Measurements from ENCODE around the gene TCF7L2.

Gene TCF7L2

DNA sequence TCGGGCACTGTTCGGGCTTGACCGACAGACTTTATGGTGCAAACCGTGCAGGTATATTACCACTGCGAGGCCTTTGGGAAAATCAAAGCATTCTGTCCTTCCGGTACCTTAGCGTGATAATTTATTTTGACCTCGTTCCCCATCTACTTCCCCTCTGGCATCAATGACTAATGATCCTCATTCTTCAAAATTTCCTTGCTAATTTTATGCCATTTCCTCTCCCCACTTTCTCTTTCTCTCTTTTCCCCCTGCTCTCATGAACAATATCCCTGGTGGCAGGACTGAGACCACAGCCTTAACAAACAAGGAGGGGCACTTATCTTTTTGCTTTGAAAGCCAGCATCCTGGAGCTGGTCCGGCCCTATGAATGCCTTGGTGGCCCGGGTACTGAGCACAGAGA, 210.6 kb downstream of the TCF7L2 start:
- peaks cover 12% of the 10 kb centered on the region for H3K4me1 ChIP-seq (ENCODE audit: insufficient read depth, low read length)
- no peaks in the 10 kb centered on the region for H3K9me3 ChIP-seq (ENCODE audit: control insufficient read depth, insufficient read depth, low read length)
- H3K9ac ChIP-seq (ENCODE audit: low read depth, low read length): no peak overlapping the region
- H3K36me3 ChIP-seq (ENCODE audit: insufficient read depth, low read length): peaks cover 16% of the 10 kb centered on the region

DNA sequence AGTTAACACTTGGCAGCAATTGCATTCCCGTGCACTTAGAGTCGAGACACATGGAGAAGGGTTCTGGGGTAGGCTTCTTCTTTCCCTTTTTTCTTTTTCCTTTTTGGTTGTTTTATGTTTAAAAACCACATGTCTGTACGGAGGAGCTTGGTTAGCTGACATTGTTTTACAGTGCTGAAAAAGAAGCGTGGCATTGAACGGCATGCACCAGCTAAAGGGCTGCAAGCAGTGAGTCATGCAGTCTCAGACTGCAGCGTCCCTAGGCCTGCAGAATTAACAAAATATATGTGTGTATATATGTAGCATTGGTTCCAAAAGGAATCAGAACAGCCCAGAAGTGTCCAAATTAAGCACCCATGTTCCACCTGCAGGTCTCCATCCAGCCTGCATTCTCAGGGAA, 211.0 kb downstream of the TCF7L2 start:
- H3K9me3 ChIP-seq (ENCODE audit: control insufficient read depth, insufficient read depth, low read length): no peaks in the 10 kb centered on the region
- peaks cover 12% of the 10 kb centered on the region for H3K4me1 ChIP-seq (ENCODE audit: insufficient read depth, low read length)
- H3K36me3 ChIP-seq (ENCODE audit: insufficient read depth, low read length): peaks cover 14% of the 10 kb centered on the region
- no peak overlapping the region for H3K9ac ChIP-seq (ENCODE audit: low read depth, low read length)

DNA sequence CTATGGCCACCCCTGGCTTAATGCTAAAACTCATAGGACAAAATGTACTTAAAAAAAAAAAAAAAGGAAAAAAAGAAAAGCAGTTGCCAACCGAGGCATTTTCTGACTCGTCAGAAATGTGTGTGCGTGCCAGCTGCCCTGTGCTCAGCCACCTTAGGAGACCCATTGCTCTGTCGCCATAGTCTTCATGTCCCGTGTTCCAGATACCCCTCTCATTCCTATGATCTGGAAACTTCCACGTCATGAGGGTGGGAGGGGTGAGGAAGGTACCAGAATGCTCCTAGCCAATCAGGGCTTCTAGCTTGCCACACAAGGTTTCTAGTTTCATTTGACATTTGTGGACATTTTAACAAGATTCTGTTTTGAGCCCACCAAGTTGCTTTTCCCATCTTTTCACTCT, 212.9 kb downstream of the TCF7L2 start:
- no peak overlapping the region for H3K9ac ChIP-seq (ENCODE audit: low read depth, low read length)
- peaks cover 8% of the 10 kb centered on the region for H3K4me1 ChIP-seq (ENCODE audit: insufficient read depth, low read length)
- no peaks in the 10 kb centered on the region for H3K9me3 ChIP-seq (ENCODE audit: control insufficient read depth, insufficient read depth, low read length)
- H3K36me3 ChIP-seq (ENCODE audit: insufficient read depth, low read length): peaks cover 14% of the 10 kb centered on the region

DNA sequence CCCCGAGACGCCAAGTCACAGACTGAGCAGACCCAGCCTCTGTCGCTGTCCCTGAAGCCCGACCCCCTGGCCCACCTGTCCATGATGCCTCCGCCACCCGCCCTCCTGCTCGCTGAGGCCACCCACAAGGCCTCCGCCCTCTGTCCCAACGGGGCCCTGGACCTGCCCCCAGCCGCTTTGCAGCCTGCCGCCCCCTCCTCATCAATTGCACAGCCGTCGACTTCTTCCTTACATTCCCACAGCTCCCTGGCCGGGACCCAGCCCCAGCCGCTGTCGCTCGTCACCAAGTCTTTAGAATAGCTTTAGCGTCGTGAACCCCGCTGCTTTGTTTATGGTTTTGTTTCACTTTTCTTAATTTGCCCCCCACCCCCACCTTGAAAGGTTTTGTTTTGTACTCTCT, 215.6 kb downstream of the TCF7L2 start:
- Histone ChIP-seq H3K9me3 (ENCODE audit: control insufficient read depth, insufficient read depth, low read length) (no peaks in the 10 kb centered on the region), H3K9ac (ENCODE audit: low read depth, low read length) (no peak overlapping the region), H3K4me1 (ENCODE audit: insufficient read depth, low read length) (peaks cover 4% of the 10 kb centered on the region), H3K36me3 (ENCODE audit: insufficient read depth, low read length) (peaks cover 11% of the 10 kb centered on the region; the same call in 1 of the 2 replicates)

DNA sequence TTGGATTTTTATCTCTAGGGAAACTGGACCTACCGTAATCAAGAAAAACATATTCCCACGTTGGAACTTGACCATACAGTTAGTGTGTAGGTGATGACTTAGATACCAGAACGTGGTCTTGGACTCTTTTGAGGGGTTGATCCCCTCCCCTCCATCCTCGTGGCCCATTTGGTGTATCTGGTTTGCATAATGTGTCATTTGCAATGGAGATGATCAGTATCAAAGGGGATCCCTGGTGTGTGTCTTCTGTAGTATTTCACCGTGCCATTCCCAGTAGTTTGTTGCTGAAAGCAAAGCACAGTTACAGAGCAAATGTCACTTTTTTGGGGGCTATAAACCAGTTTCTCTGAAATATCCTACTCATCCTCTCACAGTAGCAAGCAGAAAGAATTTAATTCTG, 217.7 kb downstream of the TCF7L2 start:
- Histone ChIP-seq H3K9ac (ENCODE audit: low read depth, low read length) (no peak overlapping the region), H3K36me3 (ENCODE audit: insufficient read depth, low read length) (no peaks in the 10 kb centered on the region; the same call in 1 of the 2 replicates), H3K9me3 (ENCODE audit: control insufficient read depth, insufficient read depth, low read length) (no peaks in the 10 kb centered on the region), H3K4me1 (ENCODE audit: insufficient read depth, low read length) (peaks cover 4% of the 10 kb centered on the region)

DNA sequence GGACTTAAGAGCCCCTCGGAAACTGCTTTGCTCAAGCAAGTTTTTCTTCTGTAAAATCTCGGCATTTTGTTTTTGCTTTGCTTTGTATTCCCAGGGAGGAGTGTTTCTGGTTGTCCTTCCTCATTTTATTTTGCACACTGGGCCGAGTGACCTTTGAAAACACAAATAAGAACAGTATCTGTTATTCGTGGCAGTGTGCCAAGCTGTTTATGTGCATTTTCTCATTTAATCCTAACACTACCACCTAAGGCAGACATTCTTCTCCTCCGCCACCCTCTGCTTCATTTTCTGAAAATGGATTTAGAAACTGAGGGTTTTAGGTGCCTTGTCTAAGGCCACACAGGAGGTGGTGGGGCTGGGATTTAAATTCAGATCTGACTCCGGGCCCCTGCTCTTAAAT, 218.5 kb downstream of the TCF7L2 start:
- Histone ChIP-seq H3K9me3 (ENCODE audit: control insufficient read depth, insufficient read depth, low read length) (no peaks in the 10 kb centered on the region), H3K36me3 (ENCODE audit: insufficient read depth, low read length) (no peaks in the 10 kb centered on the region; the same call in 1 of the 2 replicates), H3K4me1 (ENCODE audit: insufficient read depth, low read length) (peaks cover 4% of the 10 kb centered on the region), H3K9ac (ENCODE audit: low read depth, low read length) (no peak overlapping the region)

DNA sequence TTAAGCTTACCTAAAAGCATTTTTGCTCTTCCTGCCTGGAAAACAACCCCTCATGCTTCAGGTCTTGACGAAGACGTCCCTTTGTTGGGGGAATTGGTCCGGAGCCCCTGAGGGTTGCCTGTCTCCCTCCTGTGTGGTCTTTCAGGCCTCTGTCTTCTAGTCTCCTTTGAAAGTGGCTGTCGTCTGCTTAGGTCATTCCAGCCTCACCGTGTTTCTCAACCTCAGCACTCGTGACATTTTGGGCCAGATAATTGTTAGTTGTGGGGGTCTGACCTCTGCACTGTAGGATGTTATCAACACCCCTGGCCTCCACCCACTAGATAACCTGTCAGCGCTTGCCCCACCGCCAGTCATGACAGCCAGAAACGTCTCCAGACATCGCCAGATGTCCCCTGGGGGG, 219.1 kb downstream of the TCF7L2 start:
- Histone ChIP-seq H3K9me3 (ENCODE audit: control insufficient read depth, insufficient read depth, low read length) (no peaks in the 10 kb centered on the region), H3K36me3 (ENCODE audit: insufficient read depth, low read length) (no peaks in the 10 kb centered on the region; the same call in 1 of the 2 replicates), H3K4me1 (ENCODE audit: insufficient read depth, low read length) (peaks cover 1% of the 10 kb centered on the region), H3K9ac (ENCODE audit: low read depth, low read length) (no peak overlapping the region)

DNA sequence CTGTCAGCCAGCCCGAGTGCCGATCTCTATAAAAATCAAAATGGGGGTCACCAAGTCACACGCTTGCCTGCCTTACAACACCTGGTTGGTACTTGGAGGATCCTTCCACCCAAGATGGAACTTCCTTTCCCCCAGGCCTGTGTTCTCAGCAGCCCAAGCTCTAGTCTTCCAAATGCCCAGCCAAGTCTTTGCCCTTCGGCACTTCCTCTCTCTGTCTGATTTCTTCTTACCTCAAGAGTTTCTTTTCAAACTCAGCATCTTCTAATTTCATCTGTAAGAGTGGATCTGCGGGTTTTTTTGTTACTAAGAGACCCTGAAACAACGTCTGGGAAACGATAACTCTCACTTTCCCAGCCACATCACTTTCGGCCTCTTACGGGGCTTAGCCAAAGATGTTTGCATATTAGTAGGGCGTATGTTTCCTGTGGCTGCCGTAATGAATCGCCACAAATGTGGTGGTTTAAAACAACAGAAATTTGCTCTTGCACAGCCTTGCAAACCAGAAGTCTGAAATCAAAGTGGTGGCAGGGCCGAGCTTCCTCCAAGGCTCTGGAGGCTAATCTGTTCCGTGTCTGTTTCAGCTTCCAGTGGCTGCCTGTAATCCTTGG, 219.9 kb downstream of the TCF7L2 start:
- Histone ChIP-seq H3K4me1 (ENCODE audit: insufficient read depth, low read length) (no peaks in the 10 kb centered on the region; the same call in 1 of the 2 replicates), H3K36me3 (ENCODE audit: insufficient read depth, low read length) (no peaks in the 10 kb centered on the region; the same call in 1 of the 2 replicates), H3K9me3 (ENCODE audit: control insufficient read depth, insufficient read depth, low read length) (no peaks in the 10 kb centered on the region), H3K9ac (ENCODE audit: low read depth, low read length) (no peak overlapping the region)

DNA sequence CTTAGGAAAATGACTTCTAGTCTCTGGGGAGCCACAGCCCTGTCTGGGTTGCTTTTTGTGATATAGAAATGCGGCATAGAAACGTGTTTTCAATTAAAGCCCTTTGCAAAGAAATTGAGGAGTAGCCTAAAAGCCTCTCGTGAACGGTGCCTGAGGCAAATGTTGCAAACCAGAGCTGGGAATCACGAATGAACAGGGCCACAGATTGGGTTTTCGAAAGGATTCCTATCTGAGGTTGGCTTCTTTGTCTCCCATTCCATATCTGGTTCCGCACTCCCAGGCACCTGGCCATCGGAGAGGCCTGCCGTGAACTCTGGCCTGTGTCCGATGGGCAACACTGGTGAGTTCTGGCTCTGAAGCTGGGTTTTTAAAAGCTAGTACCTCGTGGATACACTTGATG, 221.6 kb downstream of the TCF7L2 start:
- Histone ChIP-seq H3K4me1 (ENCODE audit: insufficient read depth, low read length) (no peaks in the 10 kb centered on the region), H3K9ac (ENCODE audit: low read depth, low read length) (no peak overlapping the region), H3K36me3 (ENCODE audit: insufficient read depth, low read length) (no peaks in the 10 kb centered on the region; the same call in 1 of the 2 replicates), H3K9me3 (ENCODE audit: control insufficient read depth, insufficient read depth, low read length) (no peaks in the 10 kb centered on the region)

DNA sequence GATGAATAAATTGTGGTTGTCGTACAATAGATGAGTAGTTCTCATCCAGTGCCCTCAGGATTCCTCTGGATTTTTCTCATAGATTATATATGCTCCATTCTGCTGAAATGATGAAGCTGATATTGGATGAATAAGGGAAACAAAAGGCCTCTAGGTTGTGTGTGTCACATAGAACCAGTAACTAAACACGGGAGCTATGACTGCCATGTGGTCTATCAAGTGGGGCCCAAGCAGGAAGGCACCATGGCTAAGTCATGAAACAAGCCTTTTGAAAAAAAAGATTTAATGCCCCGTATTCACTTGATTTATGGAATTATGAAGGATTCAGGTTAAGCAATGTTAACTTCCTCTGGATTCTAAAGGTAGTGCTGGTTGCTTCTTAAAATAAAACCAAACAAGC, 225.1 kb downstream of the TCF7L2 start:
- Histone ChIP-seq H3K9me3 (ENCODE audit: control insufficient read depth, insufficient read depth, low read length) (no peaks in the 10 kb centered on the region), H3K4me1 (ENCODE audit: insufficient read depth, low read length) (peaks cover 5% of the 10 kb centered on the region; the same call in 1 of the 2 replicates), H3K9ac (ENCODE audit: low read depth, low read length) (no peak overlapping the region), H3K36me3 (ENCODE audit: insufficient read depth, low read length) (no peaks in the 10 kb centered on the region)

DNA sequence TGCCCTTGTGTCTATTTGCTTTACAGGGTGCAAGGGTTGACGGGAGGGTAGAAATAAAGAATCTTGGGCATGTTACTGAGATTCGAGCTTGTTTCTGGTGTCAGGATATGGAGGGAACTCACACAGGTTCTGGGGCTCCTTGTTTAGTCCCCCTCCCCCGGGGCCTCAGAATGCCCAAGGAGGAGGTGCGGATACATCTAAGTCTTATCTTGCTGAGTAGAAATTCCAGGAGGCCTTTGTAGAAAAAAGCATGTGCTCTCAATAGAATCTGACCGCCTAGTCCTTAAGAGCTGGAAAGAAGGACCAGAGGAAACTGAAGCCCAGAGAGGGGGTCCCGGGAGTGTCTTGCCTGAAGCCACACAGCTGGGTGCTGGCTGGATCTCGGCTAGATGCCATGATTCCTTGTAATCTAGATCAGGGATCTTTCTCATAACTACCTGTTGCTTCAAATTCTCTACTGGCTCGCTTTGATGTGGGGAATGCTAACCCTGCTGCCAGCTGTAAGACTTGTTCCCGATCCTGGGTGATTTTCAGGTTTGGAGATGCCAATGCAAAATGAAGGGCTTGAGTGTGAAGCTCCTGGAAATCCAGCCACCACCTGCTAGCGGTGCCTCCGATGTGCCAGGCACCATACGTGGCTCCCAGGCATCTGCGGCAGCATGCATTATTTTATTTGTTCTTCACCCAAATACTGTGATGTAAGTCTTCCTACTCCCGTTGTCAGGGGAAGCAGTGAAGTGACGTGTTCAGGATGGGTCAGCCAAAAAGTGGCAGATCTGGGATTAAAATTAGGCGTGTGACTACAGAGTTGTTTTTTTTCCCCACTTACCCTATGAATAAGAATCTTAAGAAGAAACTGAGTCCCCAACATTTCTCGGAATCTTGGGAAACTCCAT, 226.0 kb downstream of the TCF7L2 start:
- Histone ChIP-seq H3K9me3 (ENCODE audit: control insufficient read depth, insufficient read depth, low read length) (no peaks in the 10 kb centered on the region), H3K36me3 (ENCODE audit: insufficient read depth, low read length) (no peaks in the 10 kb centered on the region), H3K9ac (ENCODE audit: low read depth, low read length) (no peak overlapping the region), H3K4me1 (ENCODE audit: insufficient read depth, low read length) (peaks cover 9% of the 10 kb centered on the region; the same call in 1 of the 2 replicates)

DNA sequence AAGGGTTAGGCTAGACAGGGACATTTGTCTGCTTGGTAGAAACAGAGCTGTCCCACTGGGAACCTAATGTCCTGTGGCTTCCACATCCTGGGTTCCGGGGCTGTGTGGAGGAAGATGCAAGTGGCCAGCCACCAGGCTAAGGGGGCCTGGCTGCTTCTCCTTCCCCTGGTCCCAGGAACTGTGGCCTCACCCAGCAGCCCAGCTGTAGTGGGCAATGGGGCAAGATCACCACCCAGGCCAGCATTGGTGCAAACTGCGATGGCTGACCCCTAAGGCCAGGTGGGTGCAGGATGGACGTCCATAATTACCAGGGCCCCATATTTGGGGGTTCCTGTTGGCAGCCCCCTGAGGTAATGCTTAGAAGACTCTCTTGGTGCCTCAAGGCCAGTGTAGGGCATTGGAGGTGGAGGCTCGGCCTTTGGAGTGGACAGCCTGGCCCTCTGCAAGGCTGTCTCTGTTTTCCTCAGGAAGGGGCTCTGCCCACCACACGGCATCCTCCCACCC, 226.7 kb downstream of the TCF7L2 start:
- H3K9ac ChIP-seq (ENCODE audit: low read depth, low read length): no peak overlapping the region
- H3K36me3 ChIP-seq (ENCODE audit: insufficient read depth, low read length): no peaks in the 10 kb centered on the region
- no peaks in the 10 kb centered on the region for H3K9me3 ChIP-seq (ENCODE audit: control insufficient read depth, insufficient read depth, low read length)
- peaks cover 9% of the 10 kb centered on the region; the same call in 1 of the 2 replicates for H3K4me1 ChIP-seq (ENCODE audit: insufficient read depth, low read length)

DNA sequence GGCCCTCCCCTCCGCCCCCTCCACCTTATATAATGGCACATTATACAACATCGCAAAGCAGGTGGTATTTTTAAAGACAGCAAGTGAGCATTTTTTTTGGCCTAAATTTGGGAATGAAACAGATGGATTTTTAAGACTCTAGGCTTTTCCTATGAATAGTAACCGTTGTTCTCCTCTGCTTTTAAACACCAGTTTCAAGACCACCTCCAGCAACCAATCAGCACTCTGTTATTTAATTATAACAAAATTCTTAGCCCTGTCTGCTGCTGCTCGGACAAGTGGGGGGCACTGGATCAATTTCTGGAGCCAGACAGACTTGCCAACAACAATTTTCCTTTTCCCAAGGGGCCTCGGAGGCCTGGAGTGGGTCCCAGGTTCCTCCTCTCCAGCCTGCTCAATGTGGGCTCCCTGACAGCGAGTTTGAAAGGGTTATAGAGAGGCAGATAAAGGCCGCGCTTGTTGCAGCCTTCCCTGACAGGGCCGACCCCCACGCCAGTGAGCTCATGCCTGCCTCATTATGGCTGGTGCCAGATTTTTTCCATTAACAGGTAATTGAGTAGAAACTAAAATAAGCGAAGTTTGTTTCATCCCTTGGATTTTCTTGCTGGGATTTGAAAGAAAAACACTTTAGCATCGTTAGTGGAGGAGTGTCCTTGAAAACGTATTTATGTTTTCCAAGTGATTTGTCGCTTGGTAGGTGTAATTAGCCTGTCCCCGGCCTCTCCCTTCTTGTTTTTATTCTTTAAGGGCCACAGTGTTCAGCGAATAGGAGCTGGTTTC, 227.3 kb downstream of the TCF7L2 start:
- H3K36me3 ChIP-seq (ENCODE audit: insufficient read depth, low read length): no peaks in the 10 kb centered on the region
- peaks cover 9% of the 10 kb centered on the region; the same call in 1 of the 2 replicates for H3K4me1 ChIP-seq (ENCODE audit: insufficient read depth, low read length)
- no peak overlapping the region for H3K9ac ChIP-seq (ENCODE audit: low read depth, low read length)
- H3K9me3 ChIP-seq (ENCODE audit: control insufficient read depth, insufficient read depth, low read length): no peaks in the 10 kb centered on the region

DNA sequence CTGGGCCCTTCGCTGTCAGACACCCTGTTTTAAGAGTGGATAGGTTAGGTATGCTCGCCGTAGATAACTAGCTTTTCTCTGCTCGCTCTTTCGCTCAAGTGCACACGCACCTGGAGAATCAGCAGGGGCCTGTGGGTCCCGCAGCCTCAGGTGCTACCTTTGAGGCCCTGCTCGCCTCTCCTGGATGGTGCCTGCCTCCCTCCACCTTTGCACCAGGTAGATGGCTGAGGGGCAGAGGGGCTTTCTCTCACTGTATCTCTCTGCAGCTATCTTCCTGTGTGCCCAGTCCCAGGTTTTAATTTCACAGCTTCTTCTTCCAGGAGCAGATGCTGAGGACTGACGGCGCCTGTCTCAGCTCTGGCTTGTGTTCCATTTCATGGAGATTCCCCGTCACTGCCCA, 227.9 kb downstream of the TCF7L2 start:
- no peaks in the 10 kb centered on the region for H3K36me3 ChIP-seq (ENCODE audit: insufficient read depth, low read length)
- H3K9ac ChIP-seq (ENCODE audit: low read depth, low read length): no peak overlapping the region
- H3K4me1 ChIP-seq (ENCODE audit: insufficient read depth, low read length): peaks cover 9% of the 10 kb centered on the region; the same call in 1 of the 2 replicates
- no peaks in the 10 kb centered on the region for H3K9me3 ChIP-seq (ENCODE audit: control insufficient read depth, insufficient read depth, low read length)

All from ES-I3 (cell line).